Measurements from ENCODE around the gene EPHB1. TPM values are rescaled to one million over a fixed set of nuclear protein-coding genes. Genes with fewer than 3 reads are reported as not detected.

Gene EPHB1
- total RNA-seq, 1 donor, result 0.36 TPM

- no peak for TF ChIP-seq CTCF (IDR thresholded peaks at IDR 0.05; ENCODE audit: extremely low read depth, low read depth, low read length)
- no peak for DNase-seq (ENCODE audit: insufficient read length, low spot score, missing footprints)
- no peak overlapping the region for H2AFZ ChIP-seq (ENCODE audit: low read length)
- no peaks in the 10 kb centered on the region for H4K20me1 ChIP-seq (ENCODE audit: insufficient read depth, low read length)
- no peaks in the 10 kb centered on the region for H3K27me3 ChIP-seq (ENCODE audit: insufficient read depth, low read length)
- no peaks in the 10 kb centered on the region for H3K4me1 ChIP-seq (ENCODE audit: insufficient read depth, low read length)
- no peaks in the 10 kb centered on the region for H3K79me2 ChIP-seq (ENCODE audit: insufficient read depth, low read length)
- no peak overlapping the region for H3K27ac ChIP-seq (ENCODE audit: low read depth, low read length)
- no peak overlapping the region for H3K4me3 ChIP-seq (ENCODE audit: insufficient read depth, low read length)
- no peaks in the 10 kb centered on the region for H3K36me3 ChIP-seq (ENCODE audit: insufficient read depth, low read length)
- H3K9me3 ChIP-seq (ENCODE audit: low read depth, low read length), result no peaks in the 10 kb centered on the region
- no peak overlapping the region for H3K4me2 ChIP-seq (ENCODE audit: insufficient read depth, low read length)
Observed at GRCh38 chr3:135143474-135143873, 348.4 kb downstream of the EPHB1 start.

GRCh38 chr3:135145581-135145980 lies 350.5 kb downstream of the EPHB1 start:
- H3K4me2 ChIP-seq (ENCODE audit: insufficient read depth, low read length), result no peak overlapping the region
- H3K27me3 ChIP-seq (ENCODE audit: insufficient read depth, low read length), result no peaks in the 10 kb centered on the region
- H3K79me2 ChIP-seq (ENCODE audit: insufficient read depth, low read length), result no peaks in the 10 kb centered on the region
- no peaks in the 10 kb centered on the region for H3K36me3 ChIP-seq (ENCODE audit: insufficient read depth, low read length)
- no peak for DNase-seq (ENCODE audit: insufficient read length, low spot score, missing footprints)
- H3K4me1 ChIP-seq (ENCODE audit: insufficient read depth, low read length), result no peaks in the 10 kb centered on the region
- no peak for TF ChIP-seq CTCF (IDR thresholded peaks at IDR 0.05; ENCODE audit: extremely low read depth, low read depth, low read length)
- H3K4me3 ChIP-seq (ENCODE audit: insufficient read depth, low read length), result no peak overlapping the region
- H3K27ac ChIP-seq (ENCODE audit: low read depth, low read length), result no peak overlapping the region
- no peak overlapping the region for H2AFZ ChIP-seq (ENCODE audit: low read length)
- no peaks in the 10 kb centered on the region for H4K20me1 ChIP-seq (ENCODE audit: insufficient read depth, low read length)
- no peaks in the 10 kb centered on the region for H3K9me3 ChIP-seq (ENCODE audit: low read depth, low read length)

- Histone ChIP-seq H3K9me3 (ENCODE audit: low read depth, low read length) (no peaks in the 10 kb centered on the region), H2AFZ (ENCODE audit: low read length) (no peak overlapping the region), H4K20me1 (ENCODE audit: insufficient read depth, low read length) (no peaks in the 10 kb centered on the region), H3K27ac (ENCODE audit: low read depth, low read length) (no peak overlapping the region), H3K79me2 (ENCODE audit: insufficient read depth, low read length) (no peaks in the 10 kb centered on the region), H3K4me1 (ENCODE audit: insufficient read depth, low read length) (no peaks in the 10 kb centered on the region), H3K36me3 (ENCODE audit: insufficient read depth, low read length) (no peaks in the 10 kb centered on the region), H3K27me3 (ENCODE audit: insufficient read depth, low read length) (no peaks in the 10 kb centered on the region), H3K4me3 (ENCODE audit: insufficient read depth, low read length) (no peak overlapping the region), H3K4me2 (ENCODE audit: insufficient read depth, low read length) (no peak overlapping the region)
- no peak for DNase-seq (ENCODE audit: insufficient read length, low spot score, missing footprints)
- no peak for TF ChIP-seq CTCF (IDR thresholded peaks at IDR 0.05; ENCODE audit: extremely low read depth, low read depth, low read length)
Observed at GRCh38 chr3:135147657-135148056, 352.6 kb downstream of the EPHB1 start.

GRCh38 chr3:135148398-135149020 lies 353.4 kb downstream of the EPHB1 start:
- H3K27me3 ChIP-seq (ENCODE audit: insufficient read depth, low read length), result no peaks in the 10 kb centered on the region
- no peaks in the 10 kb centered on the region for H3K4me1 ChIP-seq (ENCODE audit: insufficient read depth, low read length)
- H3K9me3 ChIP-seq (ENCODE audit: low read depth, low read length), result no peaks in the 10 kb centered on the region
- H4K20me1 ChIP-seq (ENCODE audit: insufficient read depth, low read length), result no peaks in the 10 kb centered on the region
- no peak for DNase-seq (ENCODE audit: insufficient read length, low spot score, missing footprints)
- no peaks in the 10 kb centered on the region for H3K36me3 ChIP-seq (ENCODE audit: insufficient read depth, low read length)
- H3K27ac ChIP-seq (ENCODE audit: low read depth, low read length), result no peak overlapping the region
- no peaks in the 10 kb centered on the region for H3K79me2 ChIP-seq (ENCODE audit: insufficient read depth, low read length)
- H2AFZ ChIP-seq (ENCODE audit: low read length), result no peak overlapping the region
- H3K4me3 ChIP-seq (ENCODE audit: insufficient read depth, low read length), result no peak overlapping the region
- no peak for TF ChIP-seq CTCF (IDR thresholded peaks at IDR 0.05; ENCODE audit: extremely low read depth, low read depth, low read length)
- H3K4me2 ChIP-seq (ENCODE audit: insufficient read depth, low read length), result no peak overlapping the region

Measured in osteoblast (primary cell).